Stimulated activated CD4-positive, alpha-beta T cell treated with anti-CD3 and anti-CD28 coated beads, TNF-alpha, amount 100 ng/mL, for 1 hour (primary cell): Measurements from ENCODE around the gene PTPRN2.
"Not testable (repeated sequence)": the region's sequence is repeated elsewhere in the genome, so short reads cannot be mapped to it uniquely, and the experiment has no call there.

Source experiments
- DNase-seq, 3 donors: peaks; one replicate each; pipeline ENCODE4 v3.0.0-alpha.2; 2020; ENCODE audit warnings: low read depth in 3 of 3, low spot score in 1 of 3

The PTPRN2 gene

GRCh38 chr7:157861551-157861950 lies 726.1 kb downstream of the PTPRN2 start:
- DNase-seq, result no peak

- no peak for DNase-seq
Measured at GRCh38 chr7:157861031-157861491, 726.6 kb downstream of the PTPRN2 start.

- no peak for DNase-seq
Measured at GRCh38 chr7:157860406-157860805, 727.2 kb downstream of the PTPRN2 start.

GRCh38 chr7:157859915-157860314 lies 727.7 kb downstream of the PTPRN2 start:
- DNase-seq, result no peak

- no peak for DNase-seq
Measured at GRCh38 chr7:157857578-157858075, 730.0 kb downstream of the PTPRN2 start.

- DNase-seq, result no peak
Measured at GRCh38 chr7:157856873-157857577, 730.6 kb downstream of the PTPRN2 start.

- no peak for DNase-seq
Measured at GRCh38 chr7:157855452-157856213, 732.0 kb downstream of the PTPRN2 start.

- DNase-seq, result no peak
Measured at GRCh38 chr7:157855016-157855415, 732.6 kb downstream of the PTPRN2 start.

- no peak for DNase-seq
Measured at GRCh38 chr7:157854066-157854891, 733.3 kb downstream of the PTPRN2 start.

GRCh38 chr7:157853789-157854065 lies 733.9 kb downstream of the PTPRN2 start:
- no peak for DNase-seq

- DNase-seq, result no peak
Measured at GRCh38 chr7:157853076-157853788, 734.4 kb downstream of the PTPRN2 start.

GRCh38 chr7:157851501-157852067 lies 736.0 kb downstream of the PTPRN2 start:
- DNase-seq, result peak; percentile 22 to 63 (median 45)

- no peak for DNase-seq
Measured at GRCh38 chr7:157850481-157851444, 736.9 kb downstream of the PTPRN2 start.

- DNase-seq, result no peak
Measured at GRCh38 chr7:157849726-157850125, 737.9 kb downstream of the PTPRN2 start.

GRCh38 chr7:157849341-157849596 lies 738.4 kb downstream of the PTPRN2 start:
- DNase-seq, result no peak

- DNase-seq, result no peak
Measured at GRCh38 chr7:157848508-157849340, 738.9 kb downstream of the PTPRN2 start.

- not testable (repeated sequence) for DNase-seq
Measured at GRCh38 chr7:157847756-157848487, 739.7 kb downstream of the PTPRN2 start.

- DNase-seq, result not testable (repeated sequence)
Measured at GRCh38 chr7:157846746-157847145, 740.9 kb downstream of the PTPRN2 start.
